AG09309 (cell line): ENCODE results near the gene TMIGD2.

Experiments
- DNase-seq: peaks from one replicate; pipeline ENCODE4 v3.0.0-alpha.2; 2010; ENCODE audit warnings: low read depth
- H3K4me3 ChIP-seq: 2 replicates; pipeline ENCODE4 v1.5.1; 2011; ENCODE audit warnings: mild to moderate bottlenecking, low read depth, low read length, moderate library complexity; ENCODE audit not compliant: control insufficient read depth
- CTCF ChIP-seq: IDR thresholded peaks from 2 replicates; pipeline ENCODE4 v1.5.1; 2011; ENCODE audit warnings: mild to moderate bottlenecking, low read depth, low read length, inconsistent platforms; ENCODE audit not compliant: insufficient read depth, control insufficient read depth; ENCODE audit errors: missing control alignments

The TMIGD2 gene

GRCh38 chr19:4267901-4268815, 34.0 kb downstream of the TMIGD2 start:
- no peak for DNase-seq
- no peak overlapping the region for H3K4me3 ChIP-seq
- TF ChIP-seq CTCF = no peak

- no peak overlapping the region for H3K4me3 ChIP-seq
- TF ChIP-seq CTCF = peak; percentile 82
- DNase-seq = no peak
These were observed 34.9 kb downstream of the TMIGD2 start for GRCh38 chr19:4267101-4267900.

- TF ChIP-seq CTCF = no peak
- no peak overlapping the region for H3K4me3 ChIP-seq
- DNase-seq = no peak
These were observed 35.8 kb downstream of the TMIGD2 start for GRCh38 chr19:4266253-4267000.

GRCh38 chr19:4264812-4265211, 37.4 kb downstream of the TMIGD2 start:
- no peak for TF ChIP-seq CTCF
- no peak overlapping the region for H3K4me3 ChIP-seq
- no peak for DNase-seq

- H3K4me3 ChIP-seq = no peak overlapping the region
- DNase-seq = no peak
- no peak for TF ChIP-seq CTCF
These were observed 41.5 kb downstream of the TMIGD2 start for GRCh38 chr19:4260613-4261191.

GRCh38 chr19:4258181-4258580, 44.0 kb downstream of the TMIGD2 start:
- DNase-seq = no peak
- no peak for TF ChIP-seq CTCF
- no peak overlapping the region for H3K4me3 ChIP-seq
